Loucy (cell line): ENCODE measurements around the gene SORCS2.

Experiments used
- H2AFZ ChIP-seq: fragments of 200-600 bp; sonication (generic); 2 replicates; pipeline ENCODE4 v1.6.0; 2016; ENCODE audit warnings: antibody characterized with exemption, mild to moderate bottlenecking, low read length, moderate library complexity
- H3F3A ChIP-seq: fragments of 200-600 bp; 2 replicates; pipeline ENCODE4 v1.6.0; 2016; ENCODE audit warnings: antibody characterized with exemption, low read depth, mild to moderate bottlenecking
- H3K27me3 ChIP-seq: fragments of 200-600 bp; sonication (generic); 2 replicates; pipeline ENCODE4 v1.6.1; 2014; ENCODE audit warnings: low read length, mild to moderate bottlenecking; ENCODE audit not compliant: insufficient read depth, poor library complexity, severe bottlenecking
- H3K36me3 ChIP-seq: fragments of 200-600 bp; sonication (generic); 2 replicates; pipeline ENCODE4 v1.6.1; 2016; ENCODE audit warnings: low read length; ENCODE audit not compliant: insufficient read depth
- H3K4me1 ChIP-seq: fragments of 200-600 bp; sonication (generic); 2 replicates; pipeline ENCODE4 v1.5.1; 2014; ENCODE audit warnings: low read length, mild to moderate bottlenecking; ENCODE audit not compliant: insufficient read depth, poor library complexity, severe bottlenecking
- H3K4me2 ChIP-seq: fragments of 200-600 bp; sonication (generic); 2 replicates; pipeline ENCODE4 v1.6.0; 2014; ENCODE audit warnings: antibody characterized with exemption, low read length, low read depth, mild to moderate bottlenecking; ENCODE audit not compliant: poor library complexity, severe bottlenecking
- H3K4me3 ChIP-seq: fragments of 200-600 bp; sonication (generic); 2 replicates; pipeline ENCODE4 v1.5.1; 2014; ENCODE audit warnings: low read length, mild to moderate bottlenecking, mixed read lengths; ENCODE audit not compliant: poor library complexity, severe bottlenecking
- H3K79me2 ChIP-seq: fragments of 200-600 bp; sonication (generic); 2 replicates; pipeline ENCODE4 v1.6.1; 2014; ENCODE audit warnings: low read length; ENCODE audit not compliant: insufficient read depth
- H3K9ac ChIP-seq: fragments of 200-600 bp; sonication (generic); 2 replicates; pipeline ENCODE4 v1.6.0; 2014; ENCODE audit warnings: mild to moderate bottlenecking, low read depth, low read length, moderate library complexity; ENCODE audit not compliant: poor library complexity, severe bottlenecking
- H3K9me2 ChIP-seq: fragments of 200-600 bp; sonication (generic); replicated peaks from 2 replicates; pipeline ENCODE4 v1.6.1; 2016; ENCODE audit warnings: low read depth, low read length, mixed read lengths
- H3K9me3 ChIP-seq: fragments of 200-600 bp; sonication (generic); 2 replicates; pipeline ENCODE4 v1.6.1; 2014; ENCODE audit warnings: mild to moderate bottlenecking, antibody characterized with exemption, low read length, low read depth; ENCODE audit not compliant: insufficient read depth
- H4K20me1 ChIP-seq: fragments of 200-600 bp; sonication (generic); 2 replicates; pipeline ENCODE4 v1.6.0; 2014; ENCODE audit warnings: antibody characterized with exemption, low read length, mild to moderate bottlenecking; ENCODE audit not compliant: insufficient read depth, poor library complexity, severe bottlenecking
- CTCF ChIP-seq: fragments of 200-600 bp; sonication (generic); conservative IDR thresholded peaks from 2 replicates; pipeline ENCODE4 v1.5.1; 2014; ENCODE audit warnings: mild to moderate bottlenecking, antibody characterized with exemption, low read length
- EZH2phosphoT487 ChIP-seq: fragments of 200-600 bp; IDR thresholded peaks from 2 replicates; pipeline ENCODE4 v1.6.1; 2018; ENCODE audit warnings: antibody characterized with exemption, mild to moderate bottlenecking, moderate library complexity, borderline replicate concordance

Gene SORCS2

GRCh38 chr4:7500404-7500803, 308.1 kb downstream of the SORCS2 start:
- no peaks in the 10 kb centered on the region for H3F3A ChIP-seq
- no peaks in the 10 kb centered on the region for H3K79me2 ChIP-seq
- no peaks in the 10 kb centered on the region for H4K20me1 ChIP-seq
- no peak overlapping the region for H3K4me2 ChIP-seq
- H2AFZ ChIP-seq, result no peak overlapping the region
- H3K9me3 ChIP-seq, result peaks cover 7% of the 10 kb centered on the region; the same call in 1 of the 2 replicates
- H3K27me3 ChIP-seq, result no peaks in the 10 kb centered on the region
- H3K9me2 ChIP-seq, result no peaks in the 10 kb centered on the region
- TF ChIP-seq CTCF, result no peak
- TF ChIP-seq EZH2phosphoT487, result no peak
- H3K9ac ChIP-seq, result no peak overlapping the region
- no peak overlapping the region for H3K4me3 ChIP-seq
- H3K36me3 ChIP-seq, result no peaks in the 10 kb centered on the region
- no peaks in the 10 kb centered on the region for H3K4me1 ChIP-seq

DNA sequence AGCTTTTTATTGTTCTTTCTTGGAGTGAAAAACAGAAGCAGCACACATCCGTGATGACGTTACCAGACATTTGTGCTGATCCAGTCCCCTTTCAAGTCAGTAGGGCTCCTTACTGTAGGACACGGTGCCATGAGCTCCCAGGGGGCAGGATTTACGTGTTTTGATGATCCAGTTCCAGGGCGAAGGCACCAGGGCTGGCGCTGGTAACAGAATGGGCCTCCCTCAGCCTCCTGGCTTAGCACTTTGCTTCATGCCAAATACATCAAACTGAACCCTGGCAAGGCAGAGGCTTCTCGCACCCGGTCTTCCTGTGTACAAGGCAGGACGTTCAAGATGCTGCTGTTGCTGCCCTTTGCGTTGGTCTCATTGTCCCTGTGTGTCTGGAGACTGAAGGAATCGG, 309.0 kb downstream of the SORCS2 start:
- no peaks in the 10 kb centered on the region for H3K9me2 ChIP-seq
- H3K36me3 ChIP-seq, result no peaks in the 10 kb centered on the region
- no peak overlapping the region for H3K9ac ChIP-seq
- no peaks in the 10 kb centered on the region for H4K20me1 ChIP-seq
- no peak overlapping the region for H3K4me2 ChIP-seq
- no peak overlapping the region for H3K4me3 ChIP-seq
- peaks cover 7% of the 10 kb centered on the region; the same call in 1 of the 2 replicates for H3K9me3 ChIP-seq
- no peaks in the 10 kb centered on the region for H3K4me1 ChIP-seq
- TF ChIP-seq CTCF, result no peak
- TF ChIP-seq EZH2phosphoT487, result no peak
- no peak overlapping the region for H2AFZ ChIP-seq
- no peaks in the 10 kb centered on the region for H3F3A ChIP-seq
- H3K79me2 ChIP-seq, result no peaks in the 10 kb centered on the region
- no peaks in the 10 kb centered on the region for H3K27me3 ChIP-seq

DNA sequence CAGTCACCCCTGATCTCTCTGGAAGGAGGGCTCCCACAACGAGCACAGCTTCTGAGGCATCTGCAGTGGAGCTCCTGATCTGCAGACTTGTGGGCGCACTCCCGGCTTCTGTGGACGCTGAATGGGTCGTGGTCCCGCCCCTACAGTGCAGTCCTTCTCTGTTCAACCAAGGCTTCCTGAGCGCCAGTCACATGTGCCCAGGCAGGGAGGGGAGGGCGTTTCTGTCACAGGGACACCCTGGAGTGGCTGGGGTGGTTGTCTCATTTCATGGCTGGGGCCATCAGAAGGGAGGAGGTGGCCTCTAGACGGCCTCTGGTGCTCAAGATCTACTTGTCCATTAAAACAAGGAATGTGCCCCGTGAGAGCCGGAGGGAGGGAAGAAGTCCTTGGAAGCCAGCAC, 309.5 kb downstream of the SORCS2 start:
- no peaks in the 10 kb centered on the region for H3K27me3 ChIP-seq
- H3K4me2 ChIP-seq, result no peak overlapping the region
- H3K4me1 ChIP-seq, result no peaks in the 10 kb centered on the region
- no peaks in the 10 kb centered on the region for H3F3A ChIP-seq
- no peak for TF ChIP-seq EZH2phosphoT487
- TF ChIP-seq CTCF, result no peak
- H3K9me3 ChIP-seq, result peaks cover 5% of the 10 kb centered on the region; the same call in 1 of the 2 replicates
- no peaks in the 10 kb centered on the region for H4K20me1 ChIP-seq
- no peaks in the 10 kb centered on the region for H3K9me2 ChIP-seq
- H3K9ac ChIP-seq, result no peak overlapping the region
- no peak overlapping the region for H3K4me3 ChIP-seq
- no peaks in the 10 kb centered on the region for H3K79me2 ChIP-seq
- no peaks in the 10 kb centered on the region for H3K36me3 ChIP-seq
- no peak overlapping the region for H2AFZ ChIP-seq
